PC-3 (cell line): Measurements from ENCODE around the gene SDK1. TPM values are rescaled to one million over a fixed set of nuclear protein-coding genes. Genes with fewer than 3 reads are reported as not detected.

Experiments
- ATAC-seq: fragments of 200-7000 bp; cut with Tn5 transposase; 2 replicates; pipeline ENCODE4 v1.9.1; 2020; ENCODE audit warnings: mild to moderate bottlenecking, moderate library complexity
- BruUV-seq: library from RNA; stranded (reverse); fragments of 400-500 nt; replicated peaks from 2 replicates; lab custom pipeline; 2021; lab: Mats Ljungman, UMichigan
- CTCF ChIA-PET: fragments of 300-600 bp; sonication (Branson Sonifier 250); formaldehyde crosslinking; loops from one replicate; lab custom pipeline; 2022; ENCODE audit warnings: antibody characterized with exemption; lab: Charles Lee
- POLR2A ChIA-PET: fragments of 300-600 bp; sonication (Branson Sonifier 250); formaldehyde crosslinking; loops from one replicate; lab custom pipeline; 2022; ENCODE audit warnings: antibody characterized with exemption; ENCODE audit not compliant: unreplicated experiment; lab: Charles Lee
- DNase-seq: peaks from one replicate; pipeline ENCODE4 v3.0.0-alpha.2; 2015
- H2AFZ ChIP-seq: fragments of 300-600 bp; sonication (generic); 2 replicates; pipeline ENCODE4 v1.6.0; 2016; ENCODE audit warnings: antibody characterized with exemption, low read length
- H3F3A ChIP-seq: fragments of 300-600 bp; sonication (generic); one replicate; pipeline ENCODE4 v1.6.0; 2017; ENCODE audit warnings: antibody characterized with exemption, low read length, control low read depth, mild to moderate bottlenecking; ENCODE audit not compliant: unreplicated experiment
- H3K27ac ChIP-seq: fragments of 300-600 bp; sonication (generic); 2 replicates; pipeline ENCODE4 v1.5.1; 2016; ENCODE audit warnings: mild to moderate bottlenecking, low read length
- H3K27me3 ChIP-seq: fragments of 300-600 bp; sonication (generic); 2 replicates; pipeline ENCODE4 v1.6.1; 2016; ENCODE audit warnings: low read length, mixed read lengths
- H3K36me3 ChIP-seq: fragments of 300-600 bp; sonication (generic); 2 replicates; pipeline ENCODE4 v1.6.1; 2016; ENCODE audit warnings: low read depth, mixed run types, low read length, mixed read lengths
- H3K4me1 ChIP-seq: fragments of 300-600 bp; sonication (generic); 2 replicates; pipeline ENCODE4 v1.5.1; 2016; ENCODE audit warnings: low read length; ENCODE audit not compliant: insufficient read depth
- H3K4me2 ChIP-seq: fragments of 300-600 bp; sonication (generic); 2 replicates; pipeline ENCODE4 v1.6.0; 2016; ENCODE audit warnings: low read length
- H3K4me3 ChIP-seq: fragments of 300-600 bp; sonication (generic); 2 replicates; pipeline ENCODE4 v1.5.1; 2016; ENCODE audit warnings: mild to moderate bottlenecking, low read length, mixed read lengths
- H3K79me2 ChIP-seq: fragments of 300-600 bp; sonication (generic); 2 replicates; pipeline ENCODE4 v1.6.1; 2017; ENCODE audit warnings: low read length, mixed read lengths
- H3K9ac ChIP-seq: fragments of 300-600 bp; sonication (generic); 2 replicates; pipeline ENCODE4 v1.6.0; 2016; ENCODE audit warnings: mild to moderate bottlenecking, low read length
- H3K9me2 ChIP-seq: fragments of 300-600 bp; sonication (generic); replicated peaks from 2 replicates; pipeline ENCODE4 v1.6.1; 2016; ENCODE audit warnings: mixed run types, low read length, mixed read lengths
- H3K9me3 ChIP-seq: fragments of 300-600 bp; sonication (generic); 2 replicates; pipeline ENCODE4 v1.6.1; 2016; ENCODE audit warnings: low read length, mixed read lengths
- H4K20me1 ChIP-seq: fragments of 300-600 bp; sonication (generic); 2 replicates; pipeline ENCODE4 v1.6.1; 2016; ENCODE audit warnings: low read length, mixed read lengths
- EZH2 ChIP-seq: fragments of 300-600 bp; sonication (generic); IDR thresholded peaks from one replicate; pipeline ENCODE4 v1.6.1; 2017; ENCODE audit warnings: antibody characterized with exemption, mild to moderate bottlenecking, low read length; ENCODE audit not compliant: unreplicated experiment
- EZH2phosphoT487 ChIP-seq: fragments of 300-600 bp; sonication (generic); IDR thresholded peaks from 2 replicates; pipeline ENCODE4 v1.6.1; 2018; ENCODE audit warnings: mild to moderate bottlenecking, antibody characterized with exemption, low read length, borderline replicate concordance
- intact Hi-C: fragments of 100-400 bp; cut with micrococcal nuclease; formaldehyde crosslinking; loops from 2 replicates; pipeline ENCODE4 v1.9.0; 2023
- total RNA-seq: library from RNA; depleted of rRNA; stranded (reverse); fragments of >200 nt; gene quantifications from 2 replicates; pipeline ENCODE4 v1.2.3, GENCODE V29; 2014
- TF ChIP-seq, protein P1 (sequence below): fragments of 300-600 bp; sonication (generic); conservative IDR thresholded peaks from 2 replicates; pipeline ENCODE4 v1.5.1; 2017; ENCODE audit warnings: antibody characterized with exemption, low read depth, mild to moderate bottlenecking, low read length

The SDK1 gene
- total RNA-seq, 1 experiment from 2014 or later, result 2.8 TPM

DNA sequence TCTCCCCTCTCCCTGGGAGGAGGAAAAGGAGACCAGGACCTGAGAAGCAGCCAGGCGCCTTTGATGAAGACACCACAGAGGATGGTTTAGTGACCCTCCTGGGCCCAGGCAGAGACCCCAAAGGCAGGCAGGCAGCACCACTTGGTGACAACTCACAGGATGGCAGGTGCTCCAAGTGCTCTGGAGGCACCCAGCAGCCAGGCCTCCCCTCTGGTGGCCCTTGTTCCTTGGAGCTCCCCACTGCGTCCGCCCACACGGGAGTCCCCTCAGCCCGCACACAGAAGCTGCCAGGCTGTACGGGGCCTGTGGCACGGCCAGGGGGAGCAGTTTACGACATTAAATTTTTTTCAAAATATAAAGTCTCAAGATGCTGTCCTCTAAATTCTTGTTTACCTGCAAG is 773.9 kb downstream of the SDK1 start:
- Histone ChIP-seq H3K27me3 (no peaks in the 10 kb centered on the region), H3K9me3 (no peaks in the 10 kb centered on the region), H3K79me2 (no peaks in the 10 kb centered on the region), H3K4me3 (no peak overlapping the region), H3K4me2 (no peak overlapping the region), H4K20me1 (no peaks in the 10 kb centered on the region), H3K9ac (no peak overlapping the region), H3F3A (no peaks in the 10 kb centered on the region), H3K27ac (no peak overlapping the region), H3K4me1 (no peaks in the 10 kb centered on the region), H3K36me3 (no peaks in the 10 kb centered on the region), H3K9me2 (no peaks in the 10 kb centered on the region), H2AFZ (no peak overlapping the region)
- ChIA-PET CTCF (no interaction called here), POLR2A (no interaction called here)
- TF ChIP-seq EZH2phosphoT487 (no peak), EZH2 (no peak)
- TF ChIP-seq, protein P1, sequence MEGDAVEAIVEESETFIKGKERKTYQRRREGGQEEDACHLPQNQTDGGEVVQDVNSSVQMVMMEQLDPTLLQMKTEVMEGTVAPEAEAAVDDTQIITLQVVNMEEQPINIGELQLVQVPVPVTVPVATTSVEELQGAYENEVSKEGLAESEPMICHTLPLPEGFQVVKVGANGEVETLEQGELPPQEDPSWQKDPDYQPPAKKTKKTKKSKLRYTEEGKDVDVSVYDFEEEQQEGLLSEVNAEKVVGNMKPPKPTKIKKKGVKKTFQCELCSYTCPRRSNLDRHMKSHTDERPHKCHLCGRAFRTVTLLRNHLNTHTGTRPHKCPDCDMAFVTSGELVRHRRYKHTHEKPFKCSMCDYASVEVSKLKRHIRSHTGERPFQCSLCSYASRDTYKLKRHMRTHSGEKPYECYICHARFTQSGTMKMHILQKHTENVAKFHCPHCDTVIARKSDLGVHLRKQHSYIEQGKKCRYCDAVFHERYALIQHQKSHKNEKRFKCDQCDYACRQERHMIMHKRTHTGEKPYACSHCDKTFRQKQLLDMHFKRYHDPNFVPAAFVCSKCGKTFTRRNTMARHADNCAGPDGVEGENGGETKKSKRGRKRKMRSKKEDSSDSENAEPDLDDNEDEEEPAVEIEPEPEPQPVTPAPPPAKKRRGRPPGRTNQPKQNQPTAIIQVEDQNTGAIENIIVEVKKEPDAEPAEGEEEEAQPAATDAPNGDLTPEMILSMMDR, result no peak
- intact Hi-C loops, result no loop called here
- DNase-seq (no peak), ATAC-seq (no peak)
- BruUV-seq, result no TSS peak

DNA sequence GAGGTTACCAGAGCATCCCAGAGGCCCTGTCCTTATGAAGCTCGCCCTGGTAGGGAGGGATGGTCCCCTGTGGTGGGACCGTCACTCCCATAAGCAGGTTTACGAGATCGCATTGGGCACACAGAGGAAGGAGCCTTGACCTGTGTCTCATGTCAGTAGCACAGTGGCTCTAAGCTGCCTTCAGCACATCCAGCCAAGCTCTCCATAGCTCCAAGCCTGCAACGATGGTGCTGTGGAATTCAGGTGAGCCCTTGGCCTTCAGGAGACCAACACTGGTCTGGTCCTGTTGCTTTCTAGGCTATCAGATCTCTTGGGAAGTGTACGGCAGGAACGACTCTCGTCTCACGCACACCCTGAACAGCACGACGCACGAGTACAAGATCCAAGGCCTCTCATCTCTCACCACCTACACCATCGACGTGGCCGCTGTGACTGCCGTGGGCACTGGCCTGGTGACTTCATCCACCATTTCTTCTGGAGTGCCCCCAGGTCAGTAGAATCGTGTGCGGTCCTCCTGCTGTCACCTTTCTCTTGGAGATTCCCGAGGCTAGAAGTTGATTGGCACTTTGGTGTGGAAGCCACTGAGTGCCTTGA is 775.7 kb downstream of the SDK1 start:
- no peaks in the 10 kb centered on the region for H3K4me1 ChIP-seq
- CTCF ChIA-PET, result no interaction called here
- H3K27ac ChIP-seq, result no peak overlapping the region
- H2AFZ ChIP-seq, result no peak overlapping the region
- POLR2A ChIA-PET, result no interaction called here
- no peak for TF ChIP-seq EZH2
- TF ChIP-seq, protein P1, result no peak
- TF ChIP-seq EZH2phosphoT487, result no peak
- H3K4me3 ChIP-seq, result no peak overlapping the region
- H3F3A ChIP-seq, result no peaks in the 10 kb centered on the region
- H4K20me1 ChIP-seq, result no peaks in the 10 kb centered on the region
- H3K27me3 ChIP-seq, result no peaks in the 10 kb centered on the region
- H3K79me2 ChIP-seq, result no peaks in the 10 kb centered on the region
- H3K36me3 ChIP-seq, result no peaks in the 10 kb centered on the region
- H3K9me3 ChIP-seq, result no peaks in the 10 kb centered on the region
- no peak overlapping the region for H3K9ac ChIP-seq
- ATAC-seq (no peak), DNase-seq (no peak)
- H3K4me2 ChIP-seq, result no peak overlapping the region
- H3K9me2 ChIP-seq, result no peaks in the 10 kb centered on the region
- intact Hi-C loops, result no loop called here
- no TSS peak for BruUV-seq

DNA sequence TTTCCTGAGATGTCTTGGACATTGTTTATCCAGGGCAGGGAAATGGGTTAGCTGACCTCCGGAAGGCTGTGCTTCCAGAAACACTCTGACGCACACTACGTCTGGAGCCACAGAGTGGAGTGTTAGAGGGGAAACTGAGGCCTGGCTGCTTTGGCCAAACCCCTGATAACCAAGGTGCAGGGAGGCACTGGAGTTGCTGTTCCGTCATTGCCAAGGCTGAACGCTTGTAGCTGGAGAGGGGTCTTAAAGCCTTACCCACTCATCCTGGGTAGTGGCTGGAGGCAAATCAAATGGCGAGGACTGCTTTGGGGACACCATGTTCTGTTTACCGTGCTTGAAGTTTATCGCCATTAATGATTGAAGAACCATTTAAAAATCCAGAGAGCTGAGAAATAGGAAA is 776.9 kb downstream of the SDK1 start:
- BruUV-seq, result no TSS peak
- POLR2A ChIA-PET, result no interaction called here
- no peak overlapping the region for H3K9ac ChIP-seq

More for the DNA sequence above, 776.9 kb downstream of the SDK1 start:
- Histone ChIP-seq H3K27me3 (no peaks in the 10 kb centered on the region), H3K4me1 (no peaks in the 10 kb centered on the region), H3K36me3 (no peaks in the 10 kb centered on the region), H3K27ac (no peak overlapping the region), H3K9me2 (no peaks in the 10 kb centered on the region), H3K9me3 (no peaks in the 10 kb centered on the region), H3K79me2 (no peaks in the 10 kb centered on the region), H2AFZ (no peak overlapping the region), H4K20me1 (no peaks in the 10 kb centered on the region), H3K4me2 (no peak overlapping the region), H3K4me3 (no peak overlapping the region), H3F3A (no peaks in the 10 kb centered on the region)
- no peak for DNase-seq
- CTCF ChIA-PET, result no interaction called here
- intact Hi-C loops, result no loop called here
- no peak for ATAC-seq
- TF ChIP-seq, protein P1, result no peak
- TF ChIP-seq EZH2 (no peak), EZH2phosphoT487 (no peak)
